Psoas muscle (tissue), 8 donors: ENCODE data around the gene FLYWCH1. TPM values are rescaled to one million over a fixed set of nuclear protein-coding genes. Genes with fewer than 3 reads are reported as not detected.

Source experiments
- ATAC-seq, 4 donors: fragments of 200-7000 bp; cut with Tn5 transposase; one replicate each; pipeline ENCODE4 v1.9.1; 2020; ENCODE audit warnings: moderate library complexity in 3 of 4, mild to moderate bottlenecking in 2 of 4
- DNase-seq, 2 donors: peaks; one replicate each; pipeline ENCODE4 v3.0.0-alpha.2; 2020
- H3K27ac ChIP-seq: fragments of 200-600 bp; one replicate; pipeline ENCODE4 v1.8.0; 2022
- H3K27me3 ChIP-seq, 3 donors: fragments of 200-600 bp in 1 of 3; one replicate each; pipeline versions ENCODE4 v1.6.1 to v1.8.0; 2013 to 2022; ENCODE audit warnings: low read length in 2 of 3, mild to moderate bottlenecking in 2 of 3, moderate library complexity in 1 of 3; ENCODE audit not compliant: insufficient read depth in 3 of 3
- H3K36me3 ChIP-seq, 2 donors: fragments of 200-600 bp in 1 of 2; one replicate each; pipeline versions ENCODE4 v1.6.1 to v1.8.0; 2013 to 2022; ENCODE audit warnings: low read depth in 1 of 2, mild to moderate bottlenecking in 1 of 2, moderate library complexity in 1 of 2; ENCODE audit not compliant: insufficient read depth in 1 of 2
- H3K4me1 ChIP-seq: fragments of 200-600 bp; one replicate; pipeline ENCODE4 v1.8.0; 2022
- H3K4me3 ChIP-seq: fragments of 200-600 bp; one replicate; pipeline ENCODE4 v1.8.0; 2022; ENCODE audit warnings: mild to moderate bottlenecking
- H3K9me3 ChIP-seq: fragments of 200-600 bp; one replicate; pipeline ENCODE4 v1.8.0; 2022
- CTCF ChIP-seq: fragments of 200-600 bp; IDR thresholded peaks from one replicate; pipeline ENCODE4 v1.8.0; 2022; ENCODE audit warnings: antibody characterized with exemption
- WGBS, 3 donors: extraction: QIAGEN DNeasy Blood & Tissue Kit; methylation state at CpG; one replicate each; pipeline versions ENCODE4 v1.1.6 to v1.1.7; 2013; 5-methylcytosine and 5-hydroxymethylcytosine counted together
- intact Hi-C, 2 donors: fragments of 100-400 bp; cut with DNase I; formaldehyde crosslinking; loops; one replicate each; pipeline versions ENCODE4 v1.11.0 to v1.14.2; 2022
- polyA plus RNA-seq, 3 donors: library from polyadenylated mRNA; stranded (reverse); fragments of 200-250 nt; gene quantifications; one replicate each; pipeline ENCODE4 v1.2.3, GENCODE V29; 2013
- total RNA-seq, 4 donors: library from RNA; stranded (reverse); fragmentation: NEBNext Ultra II Directional in 2 of 4; extraction: Animal tissue kit (Norgen Biotek cat#: 25700) in 2 of 4; gene quantifications; one replicate each; pipeline versions ENCODE4 v1.2.1 to v1.2.4, GENCODE V29; 2021 to 2023
- donor health status: healthy with polysubstance abuse.
- donor health status: DM: no; HTN: no; CAD: no; lungs with moderate emphysema.
- donor health status: Bipolar disorder and iron deficiency.
- donor health status: healthy.
- donor health status: DM: yes; HTN: yes; CAD: no.
- donor health status: DM: no; HTN: no; CAD: no.
- donor health status: DM: no; HTN: no; CAD: no.
- donor health status: DM: yes; HTN: yes; CAD: no.

FLYWCH1 gene
- total and polyA plus RNA-seq, 7 donors, result 21.2 to 65.2 (median 38.2) TPM

GRCh38 chr16:2979669-2980226 lies 68.0 kb downstream of the FLYWCH1 start:
- peaks cover 0 to 6% (median 2%) of the 10 kb centered on the region in 3 donors for H3K27me3 ChIP-seq
- no peaks in the 10 kb centered on the region for H3K36me3 ChIP-seq
- peaks cover 9% of the 10 kb centered on the region for H3K4me1 ChIP-seq
- no peak for TF ChIP-seq CTCF
- no peak overlapping the region for H3K27ac ChIP-seq
- no peak for ATAC-seq
- 6 to 11% (median 9%) methylated on average over 34 to 43 of the region's 43 CpGs for WGBS, 3 donors
- intact Hi-C loops, result no loop called here
- no peaks in the 10 kb centered on the region for H3K9me3 ChIP-seq
- peak overlapping the region; percentile 89 for H3K4me3 ChIP-seq
- no peak for DNase-seq

- ATAC-seq (peak; percentile 93 to 96 (median 95)), DNase-seq (peak; percentile 93 to 96)
- no peak for TF ChIP-seq CTCF
- Histone ChIP-seq H3K27me3 (peaks cover 0 to 6% (median 2%) of the 10 kb centered on the region in 3 donors), H3K27ac (peak within 1 kb of the TSS; percentile 88), H3K9me3 (no peaks in the 10 kb centered on the region), H3K4me1 (peaks cover 16% of the 10 kb centered on the region), H3K4me3 (peak within 1 kb of the TSS; percentile 89), H3K36me3 (no peaks in the 10 kb centered on the region)
- WGBS, 3 donors, result 6 to 10% (median 9%) methylated on average over 56 to 91 of the region's 91 CpGs
- intact Hi-C loops, result no loop called here
These were observed 68.8 kb downstream of the FLYWCH1 start, which contains the start of gene PKMYT1 for GRCh38 chr16:2980227-2981176. TSS of gene PKMYT1 (minus strand) at chr16:2980446. CDS start at chr16:2979657, 789 bp downstream.

GRCh38 chr16:2981177-2981898 lies 69.6 kb downstream of the FLYWCH1 start:
- 57 to 61% (median 60%) methylated on average over 31 to 33 of the region's 33 CpGs for WGBS, 3 donors
- DNase-seq (no peak), ATAC-seq (no peak)
- no peak overlapping the region for H3K27ac ChIP-seq
- no peaks in the 10 kb centered on the region for H3K9me3 ChIP-seq
- peaks cover 25% of the 10 kb centered on the region for H3K4me1 ChIP-seq
- peaks cover 0 to 6% (median 2%) of the 10 kb centered on the region in 3 donors for H3K27me3 ChIP-seq
- H3K4me3 ChIP-seq, result peak overlapping the region; percentile 89
- TF ChIP-seq CTCF, result no peak
- H3K36me3 ChIP-seq, result no peaks in the 10 kb centered on the region
- intact Hi-C loops, result no loop called here

GRCh38 chr16:2981899-2982250 lies 70.1 kb downstream of the FLYWCH1 start:
- Histone ChIP-seq H3K4me3 (no peak overlapping the region), H3K27ac (no peak overlapping the region), H3K4me1 (peaks cover 28% of the 10 kb centered on the region), H3K36me3 (no peaks in the 10 kb centered on the region), H3K27me3 (peaks cover 0 to 6% (median 0%) of the 10 kb centered on the region in 3 donors), H3K9me3 (no peaks in the 10 kb centered on the region)
- DNase-seq, result no peak
- no peak for TF ChIP-seq CTCF
- intact Hi-C loops, result no loop called here
- whole genome bisulfite sequencing, 3 donors, result 78 to 79% (median 78%) methylated on average over 4 of the region's 4 CpGs
- ATAC-seq, result no peak
